GM12891 (cell line): ENCODE results near the gene ITGA1.

Source experiments
- POLR2A ChIP-seq: IDR thresholded peaks from 2 replicates; pipeline ENCODE4 v1.6.1; 2011; ENCODE audit warnings: low read depth, low read length, control low read depth
- POLR2AphosphoS5 ChIP-seq: IDR thresholded peaks from 2 replicates; pipeline ENCODE4 v1.6.1; 2011; ENCODE audit warnings: low read depth, low read length, control low read depth
- TAF1 ChIP-seq: IDR thresholded peaks from 2 replicates; pipeline ENCODE4 v1.6.1; 2011; ENCODE audit warnings: low read depth, low read length, control low read depth

DNA sequence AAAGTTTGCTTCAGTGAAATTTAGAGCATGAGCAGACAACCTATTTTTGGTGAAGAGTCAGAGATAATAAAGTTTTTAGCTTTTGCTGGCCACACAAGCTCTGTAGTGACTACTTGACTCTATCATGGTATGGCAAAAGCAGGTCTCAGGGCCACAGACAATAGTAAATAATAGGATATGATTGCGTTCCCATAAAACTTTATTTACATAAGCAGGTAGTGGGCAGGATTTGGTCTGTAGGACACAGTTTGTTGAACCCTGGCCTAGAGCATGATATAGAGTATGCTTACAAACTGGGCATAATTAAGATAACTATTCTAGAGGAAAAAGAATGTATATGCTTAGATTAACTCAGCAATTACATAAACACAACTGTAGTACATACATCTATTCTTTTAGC, 30.1 kb downstream of the ITGA1 start:
- TF ChIP-seq TAF1 (no peak), POLR2A (no peak), POLR2AphosphoS5 (no peak)
